HG03139 (cell line): ENCODE data around the gene TMBIM6.
"Not testable (repeated sequence)": the region's sequence is repeated elsewhere in the genome, so short reads cannot be mapped to it uniquely, and the experiment has no call there.

Experiments used
- ATAC-seq: cut with Tn5 transposase; IDR thresholded peaks from one replicate; pipeline ENCODE4 v1.9.1; 2021; ENCODE audit not compliant: unreplicated experiment

The TMBIM6 gene

DNA sequence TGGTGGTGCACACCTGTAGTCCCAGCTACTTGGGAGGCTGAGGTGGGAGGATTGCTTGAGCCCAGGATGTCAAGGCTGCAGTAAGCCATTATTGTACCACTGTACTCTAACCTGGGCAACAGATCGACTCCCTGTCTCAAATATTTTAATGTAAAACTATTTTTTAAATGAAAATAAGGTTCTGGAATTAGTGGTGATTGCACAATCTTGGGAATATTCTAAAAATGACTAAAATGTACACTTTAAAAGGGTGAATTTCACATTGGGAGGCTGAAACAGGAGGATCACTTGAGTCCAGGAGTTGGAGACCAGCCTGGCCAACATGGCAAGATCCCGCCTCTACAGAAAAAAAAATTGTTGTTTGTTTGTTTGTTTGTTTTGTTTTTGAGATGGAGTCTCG, 12.9 kb upstream of the TMBIM6 start:
- ATAC-seq, result no peak

DNA sequence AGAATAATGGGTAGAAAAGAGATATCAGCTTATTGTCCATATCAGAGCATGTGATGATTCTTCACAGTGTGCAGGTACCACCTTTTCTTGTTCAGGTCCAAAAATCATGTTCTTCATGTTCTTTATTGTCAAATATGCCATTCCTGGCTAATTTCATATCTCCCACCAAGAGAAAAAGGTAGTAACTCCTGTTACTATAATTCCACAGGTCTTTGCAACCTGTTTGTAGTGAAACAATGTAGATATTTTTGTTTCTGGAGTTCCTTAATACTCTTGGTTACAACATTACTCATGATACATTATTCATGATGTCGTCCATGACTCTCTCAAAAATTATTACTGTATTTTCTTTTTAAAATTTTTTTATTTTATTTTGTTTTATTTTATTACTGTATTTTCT, 11.3 kb upstream of the TMBIM6 start:
- ATAC-seq, result no peak

DNA sequence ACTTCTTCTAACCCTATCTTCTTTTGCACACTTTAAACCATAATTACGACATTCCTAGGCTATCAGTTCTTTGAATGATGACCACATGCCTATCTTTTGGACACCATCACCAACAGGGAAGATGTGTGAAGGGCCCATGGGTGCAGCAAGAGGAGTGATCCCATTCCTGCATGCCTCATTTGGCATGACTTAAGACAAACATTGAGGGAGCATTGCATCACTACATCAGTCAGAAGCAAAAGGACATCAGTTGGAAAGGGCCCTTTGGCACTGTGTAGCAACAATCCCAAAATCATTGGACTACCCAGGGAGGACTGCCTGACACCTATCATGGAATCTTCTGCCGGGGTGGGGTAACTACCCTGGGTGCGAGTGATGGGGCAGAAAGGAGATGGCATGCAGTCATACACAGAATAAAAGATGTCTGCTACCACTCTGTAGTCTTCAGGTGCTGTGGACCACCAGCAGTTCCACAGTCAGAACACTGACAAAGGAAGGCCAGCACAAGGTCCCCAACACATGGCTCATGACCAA, 10.7 kb upstream of the TMBIM6 start:
- ATAC-seq, result no peak

DNA sequence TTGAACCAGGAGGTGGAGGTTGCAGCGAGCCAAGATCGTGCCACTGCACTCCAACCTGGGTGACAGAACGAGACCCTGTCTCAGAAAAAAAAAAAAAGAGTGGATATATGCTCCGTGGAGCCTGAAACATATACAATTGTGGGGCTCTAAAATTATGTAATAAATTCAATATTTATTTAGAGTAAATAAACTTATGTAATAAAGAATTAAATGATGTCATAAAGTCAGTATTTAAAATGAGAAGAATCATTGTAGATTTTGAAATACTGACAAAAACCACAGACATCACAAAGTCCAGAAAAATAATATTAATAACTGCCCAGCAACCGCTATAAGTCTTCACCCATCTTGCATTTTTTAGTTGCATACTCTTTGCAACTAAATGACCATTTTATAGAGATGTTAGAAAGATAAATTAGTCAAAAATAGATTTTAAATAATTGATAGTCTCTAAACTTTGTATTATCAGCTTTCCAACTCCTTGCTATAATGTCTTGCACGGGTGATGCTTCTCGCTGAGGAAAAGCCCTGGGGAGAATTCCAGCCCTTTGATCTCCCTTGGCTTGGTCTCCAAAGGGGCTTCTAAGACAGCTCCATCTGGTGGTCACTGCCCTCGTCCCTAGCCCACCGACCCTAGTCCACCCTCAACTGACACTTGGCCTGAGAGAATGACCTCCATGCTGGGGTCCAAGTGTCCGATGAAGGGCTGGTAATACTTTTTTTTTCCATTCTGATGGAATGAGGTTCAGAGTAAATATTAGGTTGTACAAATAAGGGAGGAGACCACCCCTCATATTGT, 7.9 kb upstream of the TMBIM6 start:
- ATAC-seq, result no peak

DNA sequence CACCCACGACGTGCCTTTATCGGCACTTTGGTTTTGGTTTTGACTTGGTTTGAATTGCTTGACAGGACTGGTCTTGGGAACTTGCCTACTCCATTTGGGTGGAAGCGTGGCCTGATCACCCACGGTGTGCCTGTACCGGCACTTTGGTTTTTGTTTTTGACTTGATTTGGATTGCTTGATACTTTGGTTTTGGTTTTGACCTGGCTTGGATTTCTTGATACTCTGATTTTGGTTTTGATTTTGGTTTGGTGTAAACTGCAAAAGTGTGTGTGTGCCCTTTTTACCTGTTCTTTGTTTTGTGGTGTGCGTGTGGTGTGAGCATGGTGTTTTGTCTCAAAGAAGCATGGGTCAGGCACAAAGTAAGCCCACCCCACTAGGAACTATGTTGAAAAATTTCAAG, 6.5 kb upstream of the TMBIM6 start:
- not testable (repeated sequence) for ATAC-seq

DNA sequence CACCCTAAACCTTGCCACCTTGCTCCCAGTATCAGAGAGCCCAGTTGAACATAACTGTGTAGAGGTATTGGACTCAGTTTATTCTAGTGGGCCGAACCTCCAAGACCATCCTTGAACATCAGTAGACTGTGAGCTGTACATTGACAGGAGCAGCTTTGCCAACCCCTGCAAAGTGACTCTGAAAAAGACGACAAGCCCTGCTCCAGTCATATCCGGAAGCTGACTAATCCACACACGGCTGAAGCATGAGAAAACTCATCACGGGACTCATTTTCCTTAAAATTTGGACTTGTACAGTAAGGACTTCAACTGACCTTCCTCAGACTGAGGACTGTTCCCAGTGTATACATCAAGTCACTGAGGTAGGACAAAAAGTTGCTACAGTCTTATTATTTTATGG, 2.6 kb upstream of the TMBIM6 start:
- not testable (repeated sequence) for ATAC-seq

DNA sequence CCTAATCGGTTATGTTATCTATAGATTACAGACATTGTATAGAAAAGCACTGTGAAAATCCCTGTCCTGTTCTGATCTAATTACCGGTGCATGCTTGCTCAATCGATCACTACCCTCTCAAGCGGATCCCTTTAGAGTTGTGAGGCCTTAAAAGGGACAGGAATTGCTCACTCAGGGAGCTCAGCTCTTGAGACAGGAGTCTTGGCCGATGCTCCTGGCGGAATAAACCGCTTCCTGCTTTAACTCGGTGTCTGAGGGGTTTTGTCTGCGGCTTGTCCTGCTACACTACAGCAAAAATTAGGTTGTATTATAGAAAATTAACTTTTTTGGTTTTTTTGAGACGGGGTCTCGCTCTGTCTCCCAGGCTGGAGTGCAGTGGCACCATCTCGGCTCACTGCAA, 1.1 kb upstream of the TMBIM6 start:
- ATAC-seq, result not testable (repeated sequence)

DNA sequence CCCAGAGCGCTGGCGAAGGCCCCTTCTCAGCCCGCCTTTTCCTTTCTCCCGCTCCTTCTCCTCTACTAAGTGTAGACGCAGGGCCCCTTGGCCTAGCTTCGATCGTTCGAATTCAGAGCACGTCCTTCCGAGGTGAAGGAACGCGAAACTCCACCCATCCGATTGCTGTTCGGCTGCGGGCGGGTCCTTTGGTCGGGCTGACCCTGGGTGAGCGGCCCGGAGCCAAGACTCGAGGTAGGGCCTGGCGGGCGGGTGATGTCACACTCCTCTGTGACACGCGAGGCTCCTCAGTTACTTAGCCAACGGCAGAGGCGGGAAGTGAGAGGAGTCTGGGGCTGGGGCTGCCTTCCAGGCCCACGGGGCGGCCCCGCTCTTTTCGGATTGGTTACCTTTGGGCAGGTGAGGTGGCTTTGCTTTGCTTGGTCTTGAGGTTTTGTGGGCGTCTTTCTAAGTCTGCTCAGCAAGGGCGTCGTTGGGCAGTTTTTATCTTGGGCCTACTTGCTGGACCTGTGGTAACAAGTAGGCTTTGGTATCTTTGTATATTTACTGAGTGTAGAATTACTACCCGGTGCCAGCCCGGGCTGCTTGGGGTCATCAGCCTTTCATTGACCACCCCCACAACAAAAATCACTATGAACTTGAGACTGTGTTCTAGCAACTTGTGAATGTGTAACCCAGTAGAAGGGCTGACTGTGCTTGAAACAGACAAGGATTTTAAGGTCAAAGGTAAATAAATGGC, 694 bp downstream of the TMBIM6 start:
- ATAC-seq, result peak; percentile 50

DNA sequence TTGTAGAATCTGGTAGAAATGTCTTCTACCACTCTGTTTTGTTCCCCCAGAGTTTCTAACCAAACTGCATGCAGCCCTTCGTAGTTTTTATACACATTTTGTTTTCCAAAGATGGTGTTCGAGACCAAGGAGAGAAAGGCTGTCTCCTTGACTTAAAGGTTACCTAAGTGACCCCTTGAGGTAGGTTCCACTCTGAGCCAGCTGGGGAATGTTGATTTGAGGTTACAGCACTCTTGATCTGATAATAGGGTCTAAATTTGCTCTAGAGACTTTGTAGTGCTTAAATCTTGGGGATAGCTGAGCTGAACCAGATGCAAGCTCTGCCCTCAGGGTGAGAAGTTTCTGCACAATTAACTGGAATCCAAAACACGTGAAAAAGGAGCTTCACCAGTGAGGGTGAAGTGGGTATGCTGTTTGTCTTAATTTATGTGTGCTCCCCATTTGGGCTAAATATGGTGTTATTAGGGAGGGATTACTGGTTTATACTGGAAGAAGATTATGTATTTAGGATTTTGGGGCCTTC, 3.1 kb downstream of the TMBIM6 start:
- no peak for ATAC-seq

DNA sequence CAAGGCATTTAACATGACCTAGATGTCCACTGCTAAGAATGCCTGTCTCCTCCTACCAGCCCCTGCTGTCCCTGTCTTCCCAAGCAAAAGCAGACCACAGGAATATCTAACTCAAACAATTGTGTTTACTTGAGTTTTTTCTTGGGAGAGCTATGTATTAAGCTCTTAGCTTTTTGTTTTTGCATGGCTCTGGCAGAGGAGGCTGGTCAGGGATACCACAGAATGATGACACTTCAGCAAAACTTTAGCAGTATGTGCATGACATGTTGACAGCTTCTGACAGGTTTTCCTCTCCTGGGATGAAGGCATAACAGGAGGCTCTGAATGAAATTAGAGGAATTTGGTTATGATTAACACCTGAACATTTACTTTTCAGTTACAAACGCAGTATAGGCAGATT, 6.9 kb downstream of the TMBIM6 start:
- ATAC-seq, result no peak

DNA sequence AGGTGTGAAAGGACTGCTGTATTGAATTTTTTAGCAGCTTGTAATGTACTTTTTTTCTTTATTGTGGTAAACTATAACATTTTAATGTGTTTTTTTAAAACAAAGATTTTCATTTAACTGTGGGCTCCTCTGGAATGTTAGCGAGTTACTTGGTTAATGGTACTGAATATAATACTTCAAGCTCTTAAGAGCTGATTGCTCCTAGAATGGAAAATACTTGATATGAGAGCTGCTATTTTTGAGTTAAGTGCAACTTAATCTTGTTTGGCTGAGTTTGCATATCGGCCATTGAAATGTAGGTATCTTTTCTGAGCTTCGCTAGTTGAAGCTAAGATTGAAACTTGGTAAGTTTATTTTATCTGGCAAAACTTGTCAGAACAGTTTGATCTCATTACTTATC, 7.4 kb downstream of the TMBIM6 start:
- no peak for ATAC-seq

DNA sequence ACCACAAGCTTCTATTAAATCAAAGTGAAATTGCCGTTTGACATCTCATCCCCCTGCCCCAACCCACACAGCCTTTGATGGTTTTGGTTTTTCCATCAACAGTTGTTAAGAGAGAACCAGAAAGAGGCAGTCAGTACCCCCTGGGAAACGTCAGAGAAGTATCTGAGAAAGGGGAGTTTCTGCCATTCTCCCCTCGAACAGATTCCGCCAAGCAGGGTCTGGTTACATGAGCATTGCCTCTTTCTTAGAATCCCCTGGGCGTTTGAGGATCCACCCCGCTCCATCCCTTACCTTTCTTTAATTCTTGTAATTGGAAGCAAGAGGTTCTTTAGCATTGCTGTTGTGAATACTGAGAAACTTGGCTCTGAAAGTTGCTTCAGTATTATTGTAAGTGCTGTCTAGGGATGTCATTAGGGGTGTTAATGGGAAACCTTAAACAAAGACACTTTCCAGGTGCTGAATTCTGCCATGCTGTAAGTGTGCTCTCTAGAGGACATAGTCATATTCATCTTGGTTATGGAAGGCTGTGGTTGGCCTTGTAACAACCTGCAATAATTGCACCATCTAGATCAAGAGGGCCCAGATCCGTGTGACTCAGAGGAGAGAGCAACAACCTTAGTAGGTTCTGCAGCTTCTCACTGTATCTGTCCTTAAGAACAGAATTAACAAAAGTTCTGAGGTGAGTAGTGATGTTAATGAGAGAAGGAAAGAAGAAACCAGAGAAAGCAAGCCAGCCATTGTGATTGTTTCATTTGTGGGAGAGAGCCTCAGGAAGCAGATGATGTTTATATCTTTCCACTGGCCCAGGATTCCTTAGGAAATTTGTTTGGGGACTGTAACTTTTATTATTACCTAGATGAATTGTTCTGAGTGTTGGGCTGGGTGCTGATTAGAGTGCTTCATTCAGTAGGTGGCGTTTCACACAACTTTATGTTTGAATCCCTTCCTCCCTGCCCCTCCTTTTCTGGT, 9.0 kb downstream of the TMBIM6 start:
- ATAC-seq, result no peak

DNA sequence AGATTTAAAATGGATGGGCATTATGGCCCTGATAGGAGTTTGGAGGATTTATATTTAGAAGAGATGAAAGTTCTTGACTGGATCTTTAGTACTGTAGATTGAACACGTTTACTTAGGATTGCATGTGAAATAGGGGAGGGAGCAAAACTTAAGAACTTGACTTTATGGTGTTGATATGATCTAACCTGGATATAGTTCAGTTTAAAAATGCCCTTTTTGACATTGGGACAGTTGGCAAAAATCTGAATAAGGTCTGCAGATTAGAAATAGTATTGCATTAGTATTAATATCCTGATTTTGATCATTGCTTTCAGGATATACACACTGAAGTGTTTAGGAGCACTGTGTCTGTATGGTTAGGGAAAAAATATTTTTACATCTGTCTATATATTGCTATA, 9.6 kb downstream of the TMBIM6 start:
- ATAC-seq, result no peak

DNA sequence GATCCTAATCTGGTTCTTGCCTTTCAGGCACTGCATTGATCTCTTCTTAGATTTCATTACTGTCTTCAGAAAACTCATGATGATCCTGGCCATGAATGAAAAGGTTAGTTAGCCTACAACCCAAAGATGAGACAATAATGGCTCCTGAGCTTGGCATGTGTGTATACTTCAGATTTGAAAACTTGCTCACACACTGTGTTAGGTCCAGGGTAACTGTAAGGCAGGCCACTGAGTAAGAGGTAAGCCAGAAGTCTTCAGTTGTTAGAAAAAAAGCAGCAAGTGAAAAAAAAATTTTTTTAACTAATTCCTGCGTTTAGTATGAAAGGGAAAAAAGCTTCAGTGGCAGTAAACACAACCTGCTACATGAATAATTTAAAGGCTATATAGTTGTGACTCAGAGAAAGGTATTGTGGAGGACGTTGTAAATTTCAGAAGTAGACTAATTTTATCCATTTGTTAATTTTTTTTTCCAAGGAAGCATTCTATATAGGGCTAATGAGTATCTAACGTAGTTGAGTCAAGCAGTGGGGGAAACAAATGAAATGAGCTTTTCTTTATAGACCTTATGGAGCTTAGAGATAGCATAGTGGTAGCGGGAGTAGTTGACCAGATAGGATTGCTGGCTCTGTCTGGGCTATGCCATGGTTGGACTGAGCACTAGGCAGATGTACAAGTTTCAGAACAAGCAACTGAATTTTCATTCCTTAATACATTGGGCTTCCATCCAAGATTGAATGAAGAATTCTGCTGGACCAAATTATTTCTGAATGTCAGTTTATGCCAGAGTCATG, 20.5 kb downstream of the TMBIM6 start:
- ATAC-seq, result no peak

DNA sequence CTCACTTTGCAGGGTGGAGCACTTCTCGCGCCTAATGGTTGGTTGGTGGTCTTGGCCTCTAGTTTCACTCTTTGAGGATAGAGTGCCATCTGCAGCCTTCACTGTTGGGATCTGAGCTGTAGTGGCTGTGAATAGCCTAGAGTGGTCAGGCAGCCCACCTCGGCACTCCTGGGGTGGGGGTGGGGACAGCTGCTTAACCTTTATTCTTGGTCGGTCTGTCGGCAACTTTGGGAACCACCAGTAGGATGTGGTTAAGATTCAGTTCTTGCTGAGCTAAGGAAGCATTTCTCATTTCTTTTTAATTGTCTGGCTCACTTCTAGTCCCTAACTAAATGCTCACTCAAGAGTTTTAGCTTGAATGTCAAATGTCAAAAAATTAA, 21.1 kb downstream of the TMBIM6 start:
- no peak for ATAC-seq

DNA sequence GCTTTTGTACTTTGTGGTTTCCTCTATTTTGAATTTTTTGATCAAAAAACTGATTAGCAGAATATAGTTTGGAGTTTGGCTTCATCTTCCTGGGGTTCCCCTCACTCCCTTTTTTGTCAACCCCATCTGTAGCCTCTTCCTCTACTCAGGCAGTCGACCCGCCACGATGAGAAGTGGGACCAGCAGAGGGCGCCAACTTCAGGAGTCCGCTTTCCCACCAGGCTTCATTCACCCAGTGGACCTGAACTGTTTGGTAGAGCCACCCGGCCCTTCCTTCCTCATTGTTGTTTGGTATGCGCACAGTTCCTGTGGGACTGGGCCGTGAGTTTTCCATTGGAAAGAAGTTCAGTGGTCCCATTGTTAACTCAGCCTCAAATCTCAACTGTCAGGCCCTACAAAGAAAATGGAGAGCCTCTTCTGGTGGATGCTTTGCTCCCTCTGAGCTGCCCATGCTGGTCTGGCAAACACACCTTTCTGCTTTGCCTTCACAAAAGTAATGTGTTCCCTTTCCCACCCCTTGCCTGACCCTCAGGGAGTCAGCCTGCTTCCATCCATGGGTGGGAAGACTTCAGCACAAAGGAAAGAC, 21.7 kb downstream of the TMBIM6 start:
- ATAC-seq, result no peak

DNA sequence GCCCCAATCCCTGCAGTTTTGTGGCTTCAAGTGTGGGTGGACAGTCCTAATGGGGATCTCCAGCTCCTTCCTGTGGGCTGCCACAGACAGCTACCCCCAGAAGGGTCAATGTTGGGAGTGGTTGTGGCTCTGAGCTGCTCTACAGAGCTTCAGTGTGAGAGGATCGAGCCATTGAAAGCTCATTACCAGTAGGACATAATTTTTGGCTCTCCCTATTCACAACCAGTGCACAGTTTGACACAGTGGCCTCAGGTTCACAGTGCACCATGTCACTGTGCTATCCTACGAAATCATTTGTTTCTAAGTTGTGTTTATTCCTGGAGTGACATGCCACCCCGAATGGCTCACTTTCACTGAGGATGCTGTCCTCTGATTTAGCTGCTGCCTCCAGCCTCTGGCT, 22.8 kb downstream of the TMBIM6 start:
- ATAC-seq, result no peak

DNA sequence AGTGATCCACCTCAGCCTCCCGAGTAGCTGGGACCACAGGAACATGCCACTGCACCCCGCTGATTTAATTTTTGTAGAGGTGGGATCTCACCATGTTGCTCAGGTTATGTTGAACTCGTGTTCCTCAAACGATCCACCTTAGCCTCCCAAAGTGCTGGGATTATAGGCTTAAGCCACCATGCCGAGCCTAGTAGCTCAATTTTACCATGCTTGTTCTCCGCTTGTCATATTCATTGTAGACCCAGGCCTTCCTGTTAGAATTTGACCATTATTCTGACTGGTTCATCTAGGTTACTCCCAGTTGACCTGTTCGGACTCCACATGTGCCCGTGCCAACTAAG, 24.7 kb downstream of the TMBIM6 start:
- no peak for ATAC-seq

DNA sequence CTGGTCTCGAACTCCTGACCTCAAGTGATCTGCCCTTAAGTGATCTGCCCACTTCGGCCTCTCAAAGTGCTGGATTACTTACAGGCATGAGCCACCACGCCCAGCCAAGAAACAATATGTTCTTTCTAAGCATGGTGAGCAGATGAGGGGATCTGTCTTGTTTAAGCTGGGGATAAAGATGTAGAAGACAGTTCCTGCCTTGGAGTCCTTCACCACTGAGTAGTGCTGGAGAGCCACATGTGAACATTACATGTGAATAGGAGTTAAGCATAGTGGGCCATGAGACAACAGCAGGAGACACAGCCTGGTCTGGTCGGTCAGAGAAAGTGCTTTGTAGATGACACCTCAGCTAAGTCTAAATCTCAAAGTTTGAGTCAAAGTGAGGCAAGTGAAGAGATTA, 26.0 kb downstream of the TMBIM6 start:
- no peak for ATAC-seq

DNA sequence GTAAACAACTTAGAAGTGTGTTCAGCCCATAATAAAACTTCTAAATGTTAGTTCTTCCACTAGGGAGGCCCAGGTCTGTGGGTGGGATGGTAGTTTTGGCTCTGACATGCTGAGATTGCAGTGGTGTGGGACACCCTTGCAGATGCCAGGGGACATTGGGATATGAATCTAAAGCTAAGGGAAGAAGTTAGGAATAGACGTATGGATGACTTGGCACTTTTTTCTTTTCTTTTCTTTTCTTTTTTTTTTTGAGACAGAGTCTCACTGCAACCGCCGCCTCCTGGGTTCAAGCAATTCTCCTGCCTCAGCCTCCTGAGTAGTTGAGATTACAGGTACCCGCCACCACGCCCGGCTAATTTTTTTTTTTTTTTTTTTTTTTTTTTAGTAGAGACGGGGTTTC, 31.7 kb downstream of the TMBIM6 start:
- not testable (repeated sequence) for ATAC-seq
